IMR-90 (cell line): Measurements from ENCODE around the gene MTMR11. TPM values are rescaled to one million over a fixed set of nuclear protein-coding genes. Genes with fewer than 3 reads are reported as not detected.
A peak's percentile ranks its signal among the peaks of the same experiment; 100 is the strongest.

Experiments used
- ATAC-seq: fragments of 200-7000 bp; cut with Tn5 transposase; 2 replicates; pipeline ENCODE4 v1.9.1; 2020; ENCODE audit warnings: low read depth, mild to moderate bottlenecking, moderate library complexity
- BruUV-seq: library from RNA; stranded (reverse); fragments of 400-500 nt; replicated peaks from 2 replicates; lab custom pipeline; 2021; lab: Mats Ljungman, UMichigan
- CTCF ChIA-PET: fragments of 300-600 bp; formaldehyde crosslinking; extraction: SDS; loops from one replicate; lab custom pipeline; 2021; ENCODE audit warnings: antibody characterized with exemption; lab: Yijun Ruan, JAX
- POLR2A ChIA-PET: fragments of 300-600 bp; sonication (Branson Sonifier 250); formaldehyde crosslinking; loops from one replicate; lab custom pipeline; 2022; ENCODE audit warnings: antibody characterized with exemption; ENCODE audit not compliant: unreplicated experiment; lab: Charles Lee
- DNase-seq: peaks from one replicate; pipeline ENCODE4 v3.0.0; 2013
- H2AFZ ChIP-seq: replicated peaks from 2 replicates; pipeline ENCODE3; 2013; ENCODE audit warnings: low read length, mild to moderate bottlenecking; ENCODE audit not compliant: poor library complexity
- H2AK5ac ChIP-seq: 2 replicates; pipeline ENCODE4 v1.6.1; 2013; ENCODE audit warnings: low read depth, low read length, inconsistent platforms
- H2AK9ac ChIP-seq: replicated peaks from 2 replicates; pipeline ENCODE3; 2013; ENCODE audit warnings: mild to moderate bottlenecking, low read depth, low read length, moderate library complexity; ENCODE audit not compliant: poor library complexity
- H2BK120ac ChIP-seq: 2 replicates; pipeline ENCODE4 v1.6.1; 2013; ENCODE audit warnings: low read depth, low read length, inconsistent platforms
- H2BK15ac ChIP-seq: 3 replicates; pipeline ENCODE4 v1.6.1; 2013; ENCODE audit warnings: low read depth, low read length, inconsistent platforms
- H2BK20ac ChIP-seq: 2 replicates; pipeline ENCODE4 v1.6.1; 2013; ENCODE audit warnings: low read depth, mild to moderate bottlenecking, inconsistent platforms, low read length, moderate library complexity
- H2BK5ac ChIP-seq: 2 replicates; pipeline ENCODE4 v1.6.1; 2013; ENCODE audit warnings: mild to moderate bottlenecking, low read depth, low read length, inconsistent platforms; ENCODE audit not compliant: poor library complexity, severe bottlenecking
- H3K14ac ChIP-seq: replicated peaks from 2 replicates; pipeline ENCODE4 v1.6.1; 2013; ENCODE audit warnings: low read depth, low read length, inconsistent platforms
- H3K18ac ChIP-seq: 2 replicates; pipeline ENCODE4 v1.6.1; 2013; ENCODE audit warnings: low read depth, low read length, control low read depth
- H3K23ac ChIP-seq: 2 replicates; pipeline ENCODE4 v1.6.1; 2013; ENCODE audit warnings: low read depth, low read length, inconsistent platforms
- H3K27ac ChIP-seq: 2 replicates; pipeline ENCODE4 v1.5.1; 2013; ENCODE audit warnings: mild to moderate bottlenecking, control low read depth, low read length; ENCODE audit not compliant: insufficient read depth
- H3K27me3 ChIP-seq: 2 replicates; pipeline ENCODE4 v1.6.1; 2013; ENCODE audit warnings: low read length; ENCODE audit not compliant: control insufficient read depth, insufficient read depth
- H3K36me3 ChIP-seq: 2 replicates; pipeline ENCODE4 v1.6.1; 2013; ENCODE audit warnings: low read length, mixed read lengths; ENCODE audit not compliant: control insufficient read depth, insufficient read depth
- H3K4ac ChIP-seq: 2 replicates; pipeline ENCODE4 v1.6.1; 2013; ENCODE audit warnings: low read depth, low read length, inconsistent platforms
- H3K4me1 ChIP-seq: 2 replicates; pipeline ENCODE4 v1.6.1; 2013; ENCODE audit warnings: low read length, mixed read lengths; ENCODE audit not compliant: control insufficient read depth, insufficient read depth
- H3K4me2 ChIP-seq: 2 replicates; pipeline ENCODE4 v1.6.1; 2013; ENCODE audit warnings: low read depth, mild to moderate bottlenecking, control low read depth, low read length, moderate library complexity
- H3K4me3 ChIP-seq: 2 replicates; pipeline ENCODE4 v1.5.1; 2013; ENCODE audit warnings: low read depth, mild to moderate bottlenecking, control low read depth, low read length, moderate library complexity; ENCODE audit not compliant: insufficient read depth
- H3K56ac ChIP-seq: 2 replicates; pipeline ENCODE4 v1.6.1; 2013; ENCODE audit warnings: low read length, inconsistent platforms; ENCODE audit not compliant: insufficient read depth; ENCODE audit errors: extremely low read depth
- H3K79me1 ChIP-seq, 2 experiments: 2 replicates each; pipeline ENCODE4 v1.6.1; 2013; ENCODE audit warnings: low read length in 2 of 2, inconsistent platforms in 1 of 2, low read depth in 1 of 2
- H3K9ac ChIP-seq: 2 replicates; pipeline ENCODE4 v1.6.1; 2013; ENCODE audit warnings: low read depth, low read length, control low read depth
- H3K9me1 ChIP-seq: 2 replicates; pipeline ENCODE4 v1.6.1; 2013; ENCODE audit warnings: low read length, inconsistent platforms; ENCODE audit not compliant: insufficient read depth
- H3K9me3 ChIP-seq: 2 replicates; pipeline ENCODE4 v1.6.1; 2013; ENCODE audit warnings: low read length; ENCODE audit not compliant: control insufficient read depth, insufficient read depth
- H4K20me1 ChIP-seq: 2 replicates; pipeline ENCODE4 v1.6.1; 2013; ENCODE audit warnings: low read length, inconsistent platforms; ENCODE audit not compliant: insufficient read depth
- H4K5ac ChIP-seq: 2 replicates; pipeline ENCODE4 v1.6.1; 2013; ENCODE audit warnings: mild to moderate bottlenecking, low read depth, low read length, control low read depth
- H4K8ac ChIP-seq, 2 experiments: 2 replicates each; pipeline ENCODE4 v1.6.1; 2013; ENCODE audit warnings: low read depth in 2 of 2, low read length in 2 of 2, control low read depth in 1 of 2, inconsistent platforms in 1 of 2
- H4K91ac ChIP-seq: 2 replicates; pipeline ENCODE4 v1.6.1; 2013; ENCODE audit warnings: low read depth, low read length, inconsistent platforms; ENCODE audit not compliant: insufficient read depth
- CEBPB ChIP-seq: IDR thresholded peaks from 2 replicates; pipeline ENCODE4 v1.6.1; 2012; ENCODE audit warnings: low read depth, low read length, improper control_type of control experiment
- CHD1 ChIP-seq: IDR thresholded peaks from 2 replicates; pipeline ENCODE4 v1.6.1; 2012; ENCODE audit warnings: low read depth, low read length, improper control_type of control experiment
- MAZ ChIP-seq: IDR thresholded peaks from 2 replicates; pipeline ENCODE4 v1.6.1; 2012; ENCODE audit warnings: low read depth, mild to moderate bottlenecking, low read length, improper control_type of control experiment, moderate library complexity, borderline replicate concordance
- MXI1 ChIP-seq: IDR thresholded peaks from 2 replicates; pipeline ENCODE4 v1.6.1; 2012; ENCODE audit warnings: low read depth, mild to moderate bottlenecking, low read length, moderate library complexity, borderline replicate concordance
- POLR2A ChIP-seq: IDR thresholded peaks from 2 replicates; pipeline ENCODE4 v1.6.1; 2012; ENCODE audit warnings: mild to moderate bottlenecking, low read depth, low read length
- WGBS, 2 experiments: methylation state at CpG; one replicate each; pipeline versions ENCODE4 v1.1.5 to v1.1.7; 2013; ENCODE audit warnings: missing lambda C conversion rate in 2 of 2; ENCODE audit not compliant: insufficient read length in 1 of 2; ENCODE audit errors: extremely low coverage in 2 of 2; 5-methylcytosine and 5-hydroxymethylcytosine counted together
- dilution Hi-C: fragments of 300-500 bp; cut with HindIII; formaldehyde crosslinking; loops from one replicate; pipeline ENCODE4 v1.14.3; 2018; ENCODE audit warnings: low sequenced_read_pairs; ENCODE audit not compliant: unreplicated experiment
- in situ Hi-C: fragments of 300-500 bp; cut with MboI; formaldehyde crosslinking; loops from 3 replicates; pipeline ENCODE4 v1.14.3; 2019; ENCODE audit warnings: low sequenced_read_pairs, inconsistent platforms, mixed read lengths
- intact Hi-C: fragments of 100-400 bp; cut with micrococcal nuclease; formaldehyde crosslinking; loops from 2 replicates; pipeline ENCODE4 v1.10.0; 2022
- polyA plus RNA-seq, 3 experiments: library from polyadenylated mRNA; depleted of rRNA; stranded (reverse); fragments of >200 nt; gene quantifications; 2 replicates each; pipeline ENCODE4 v1.2.3, GENCODE V29; 2012; ENCODE audit warnings: low replicate concordance in 1 of 3
- total RNA-seq: library from RNA; depleted of rRNA; stranded (reverse); fragments of >200 nt; gene quantifications from 2 replicates; pipeline ENCODE4 v1.2.3, GENCODE V29; 2012

Gene MTMR11
- total and polyA plus RNA-seq, 2 of the 4 experiments (the other 2 are of a cell fraction): 2.0 to 14.6 TPM

GRCh38 chr1:149885339-149886120 lies 51.1 kb downstream of the MTMR11 start:
- CTCF ChIA-PET: no interaction called here
- Histone ChIP-seq H4K91ac (peak overlapping the region; percentile 13), H2BK120ac (peak overlapping the region; percentile 43; the same call in 1 of the 2 replicates), H2BK15ac (no peak overlapping the region; the same call in 2 of the 3 replicates), H4K20me1 (peaks cover 15% of the 10 kb centered on the region), H4K8ac (peak overlapping the region; percentile 22 to 47; a peak in 2 of 4 replicates), H3K79me1 (peaks cover 3 to 19% of the 10 kb centered on the region in 2 experiments), H3K36me3 (no peaks in the 10 kb centered on the region), H3K56ac (peak overlapping the region; percentile 71), H3K9ac (peak overlapping the region; percentile 64), H3K18ac (peak overlapping the region; percentile 12; the same call in 1 of the 2 replicates), H3K23ac (peak overlapping the region; percentile 90), H2AFZ (peak overlapping the region; percentile 75), H2AK5ac (peak overlapping the region; percentile 46), H2BK5ac (peak overlapping the region; percentile 53), H3K4me1 (peaks cover 3% of the 10 kb centered on the region; the same call in 1 of the 2 replicates), H3K27me3 (no peaks in the 10 kb centered on the region), H2BK20ac (no peak overlapping the region), H4K5ac (no peak overlapping the region), H3K4me3 (peak overlapping the region; percentile 47), H3K27ac (peak overlapping the region; percentile 65), H3K4ac (peak overlapping the region; percentile 49), H3K14ac (peak overlapping the region; percentile 85), H3K9me3 (no peaks in the 10 kb centered on the region), H3K9me1 (no peaks in the 10 kb centered on the region), H3K4me2 (peak overlapping the region; percentile 97), H2AK9ac (peak overlapping the region; percentile 49)
- POLR2A ChIA-PET: interaction anchor here (0.6 to 2.9 kb wide), 4 partner anchors 37 to 725 kb away, joined by 3 to 16 read pairs (median 4); no protein-coding TSS in a partner anchor
- intact Hi-C loops (no loop called here), dilution Hi-C loops (no loop called here), in situ Hi-C loops (no loop called here)
- DNase-seq: peak; percentile 84
- TF ChIP-seq MXI1 (peak; percentile 31; the same call in 1 of the 2 replicates), CEBPB (no peak), POLR2A (peak; percentile 91), MAZ (peak; percentile 33), CHD1 (no peak; the same call in 1 of the 2 replicates)
- BruUV-seq: no TSS peak
- 0% methylated on average over 16 of the region's 36 CpGs; no CpG with 5 or more reads in 1 of the 2 experiments for WGBS, 2 experiments
- ATAC-seq: peak; percentile 18
